ENCODE results near the gene PFAS. TPM values are rescaled to one million over a fixed set of nuclear protein-coding genes. Genes with fewer than 3 reads are reported as not detected.

The PFAS gene
- total RNA-seq, 1 donor from 2014 or later = 25.3 TPM

DNA sequence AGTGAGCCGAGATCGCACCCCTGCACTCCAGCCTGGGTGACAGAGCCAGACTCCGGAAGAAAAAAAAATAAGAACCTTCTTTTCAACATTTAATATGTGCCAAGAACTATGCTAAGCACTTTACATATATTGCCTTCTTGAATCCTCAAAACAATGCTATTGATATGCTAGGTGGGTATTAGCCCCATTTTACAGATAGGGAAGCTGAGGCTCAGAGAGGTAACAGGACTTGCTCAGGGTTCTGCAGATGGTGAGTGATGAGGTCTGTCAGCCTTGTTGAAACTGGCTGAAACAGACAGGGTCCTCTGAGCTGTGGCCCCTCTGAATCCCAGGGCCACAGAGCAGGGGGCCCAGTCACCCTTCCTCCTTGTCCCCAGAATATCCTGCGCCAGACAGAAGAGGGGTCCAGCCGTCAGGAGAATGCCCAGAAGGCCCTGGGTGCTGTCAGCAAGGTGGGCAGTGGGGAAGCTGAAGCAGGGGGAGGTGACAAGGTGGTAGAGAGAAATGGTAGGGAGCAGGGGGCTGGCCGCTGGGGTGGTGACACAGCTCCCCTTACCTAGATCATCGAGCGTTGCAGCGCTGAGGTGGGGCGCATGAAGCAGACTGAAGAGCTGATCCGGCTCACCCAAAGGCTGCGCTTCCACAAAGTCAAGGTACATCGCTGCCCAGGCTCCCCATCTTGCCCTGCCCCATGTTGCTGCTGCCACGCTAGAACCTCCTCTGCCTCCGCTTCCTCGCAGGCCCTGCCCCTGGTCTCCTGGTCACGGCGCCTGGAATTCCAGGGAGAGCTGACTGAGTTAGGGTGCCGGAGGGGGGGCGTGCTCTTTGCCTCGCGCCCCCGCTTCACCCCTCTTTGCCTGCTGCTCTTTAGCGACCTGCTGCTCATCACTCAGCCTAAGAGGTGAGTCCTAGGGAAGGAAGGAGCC, 69.2 kb downstream of the PFAS start:
- DNase-seq (no peak), ATAC-seq (no peak)
- Histone ChIP-seq H3K4me1 (peaks cover 14% of the 10 kb centered on the region), H3K27ac (no peak overlapping the region), H3K9me3 (no peaks in the 10 kb centered on the region), H3K4me3 (no peak overlapping the region), H3K36me3 (peaks cover 16% of the 10 kb centered on the region), H3K27me3 (ENCODE audit: low read depth) (peaks cover 17% of the 10 kb centered on the region)
- TF ChIP-seq, protein P1, sequence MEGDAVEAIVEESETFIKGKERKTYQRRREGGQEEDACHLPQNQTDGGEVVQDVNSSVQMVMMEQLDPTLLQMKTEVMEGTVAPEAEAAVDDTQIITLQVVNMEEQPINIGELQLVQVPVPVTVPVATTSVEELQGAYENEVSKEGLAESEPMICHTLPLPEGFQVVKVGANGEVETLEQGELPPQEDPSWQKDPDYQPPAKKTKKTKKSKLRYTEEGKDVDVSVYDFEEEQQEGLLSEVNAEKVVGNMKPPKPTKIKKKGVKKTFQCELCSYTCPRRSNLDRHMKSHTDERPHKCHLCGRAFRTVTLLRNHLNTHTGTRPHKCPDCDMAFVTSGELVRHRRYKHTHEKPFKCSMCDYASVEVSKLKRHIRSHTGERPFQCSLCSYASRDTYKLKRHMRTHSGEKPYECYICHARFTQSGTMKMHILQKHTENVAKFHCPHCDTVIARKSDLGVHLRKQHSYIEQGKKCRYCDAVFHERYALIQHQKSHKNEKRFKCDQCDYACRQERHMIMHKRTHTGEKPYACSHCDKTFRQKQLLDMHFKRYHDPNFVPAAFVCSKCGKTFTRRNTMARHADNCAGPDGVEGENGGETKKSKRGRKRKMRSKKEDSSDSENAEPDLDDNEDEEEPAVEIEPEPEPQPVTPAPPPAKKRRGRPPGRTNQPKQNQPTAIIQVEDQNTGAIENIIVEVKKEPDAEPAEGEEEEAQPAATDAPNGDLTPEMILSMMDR (IDR thresholded peaks at IDR 0.05) = no peak
- intact Hi-C loops (cut with DNase I) = no loop called here

Other genes starting within 250 kb of the PFAS start
- gene GUCY2D, start 246.7 kb upstream of the PFAS start, total RNA-seq = 3.1 TPM
- 53.5 TPM for gene ALOX15B, start 210.2 kb upstream of the PFAS start, total RNA-seq
- not detected for gene ALOX12B, start 161.6 kb upstream of the PFAS start, total RNA-seq
- not detected for gene ALOXE3, start 130.8 kb upstream of the PFAS start, total RNA-seq
- 0.21 TPM for gene HES7, start 125.2 kb upstream of the PFAS start, total RNA-seq
- 252 TPM for gene PER1, start 96.9 kb upstream of the PFAS start, total RNA-seq
- 77.0 TPM for gene VAMP2, start 86.3 kb upstream of the PFAS start, total RNA-seq
- gene TMEM107, start 72.9 kb upstream of the PFAS start, total RNA-seq = 12.9 TPM
- gene BORCS6, start 59.1 kb upstream of the PFAS start, total RNA-seq = 7.7 TPM
- gene AURKB, start 38.7 kb upstream of the PFAS start, total RNA-seq = 2.2 TPM
- 57.8 TPM for gene CTC1, start 1.2 kb upstream of the PFAS start, total RNA-seq
- gene RANGRF, start 39.4 kb downstream of the PFAS start, total RNA-seq = 24.6 TPM
- gene SLC25A35, start 46.1 kb downstream of the PFAS start, total RNA-seq = 7.7 TPM
- 30.3 TPM for gene ARHGEF15, start 61.0 kb downstream of the PFAS start, total RNA-seq
- gene ODF4, start 90.6 kb downstream of the PFAS start, total RNA-seq = not detected
- gene RPL26, start 133.9 kb downstream of the PFAS start, total RNA-seq = 1,194 TPM
- not detected for gene RNF222, start 148.5 kb downstream of the PFAS start, total RNA-seq
- gene NDEL1, start 186.6 kb downstream of the PFAS start, total RNA-seq = 74.1 TPM